Measurements from ENCODE around the gene SLC7A5. TPM values are rescaled to one million over a fixed set of nuclear protein-coding genes. Genes with fewer than 3 reads are reported as not detected.
"Not testable (repeated sequence)": the region's sequence is repeated elsewhere in the genome, so short reads cannot be mapped to it uniquely, and the experiment has no call there.

SLC7A5 gene
- polyA plus RNA-seq, 3 donors: 1.9 to 28.2 (median 3.4) TPM

GRCh38 chr16:87817370-87817769 lies 51.9 kb downstream of the SLC7A5 start:
- H3K27ac ChIP-seq (ENCODE audit: low read depth, low read length): not testable (repeated sequence)
- WGBS, 3 donors: 84 to 91% (median 91%) methylated on average over 7 of the region's 7 CpGs

GRCh38 chr16:87816507-87817100 lies 52.7 kb downstream of the SLC7A5 start:
- 38 to 76% (median 56%) methylated on average over 11 of the region's 11 CpGs for WGBS, 3 donors
- no peak overlapping the region for H3K27ac ChIP-seq (ENCODE audit: low read depth, low read length)

GRCh38 chr16:87815567-87815966 lies 53.7 kb downstream of the SLC7A5 start:
- no peak overlapping the region for H3K27ac ChIP-seq (ENCODE audit: low read depth, low read length)
- WGBS, 3 donors: 49 to 77% (median 56%) methylated on average over 5 of the region's 5 CpGs

- WGBS, 3 donors: 31 to 49% (median 42%) methylated on average over 10 of the region's 10 CpGs
Observed at GRCh38 chr16:87812200-87812656, 57.1 kb downstream of the SLC7A5 start.

GRCh38 chr16:87811454-87811853 lies 57.9 kb downstream of the SLC7A5 start:
- WGBS, 3 donors: 64 to 73% (median 71%) methylated on average over 1 of the region's 1 CpG
- not testable (repeated sequence) for H3K27ac ChIP-seq (ENCODE audit: low read depth, low read length)

More at GRCh38 chr16:87812200-87812656, 57.1 kb downstream of the SLC7A5 start:
- no peak overlapping the region for H3K27ac ChIP-seq (ENCODE audit: low read depth, low read length)

GRCh38 chr16:87809150-87809902 lies 60.0 kb downstream of the SLC7A5 start:
- 52 to 67% (median 56%) methylated on average over 15 of the region's 15 CpGs for WGBS, 3 donors
- H3K27ac ChIP-seq (ENCODE audit: low read depth, low read length): no peak overlapping the region

GRCh38 chr16:87808108-87808507 lies 61.2 kb downstream of the SLC7A5 start:
- 87 to 96% (median 90%) methylated on average over 6 of the region's 6 CpGs for WGBS, 3 donors
- H3K27ac ChIP-seq (ENCODE audit: low read depth, low read length): no peak overlapping the region

GRCh38 chr16:87806641-87807546 lies 62.4 kb downstream of the SLC7A5 start:
- no peak overlapping the region for H3K27ac ChIP-seq (ENCODE audit: low read depth, low read length)
- WGBS, 3 donors: 18 to 23% (median 21%) methylated on average over 25 of the region's 25 CpGs

- no peak overlapping the region for H3K27ac ChIP-seq (ENCODE audit: low read depth, low read length)
- 40 to 48% (median 47%) methylated on average over 16 of the region's 16 CpGs for WGBS, 3 donors
Observed at GRCh38 chr16:87806261-87806640, 63.1 kb downstream of the SLC7A5 start.

- 84 to 95% (median 85%) methylated on average over 5 of the region's 5 CpGs for WGBS, 3 donors
- no peak overlapping the region for H3K27ac ChIP-seq (ENCODE audit: low read depth, low read length)
Observed at GRCh38 chr16:87803385-87803784, 65.9 kb downstream of the SLC7A5 start.

- WGBS, 3 donors: 63 to 82% (median 67%) methylated on average over 8 of the region's 8 CpGs
- H3K27ac ChIP-seq (ENCODE audit: low read depth, low read length): no peak overlapping the region
Observed at GRCh38 chr16:87802670-87803069, 66.6 kb downstream of the SLC7A5 start.

GRCh38 chr16:87801679-87802259 lies 67.5 kb downstream of the SLC7A5 start:
- 62 to 80% (median 68%) methylated on average over 16 of the region's 16 CpGs for WGBS, 3 donors
- no peak overlapping the region for H3K27ac ChIP-seq (ENCODE audit: low read depth, low read length)

- WGBS, 3 donors: 74 to 84% (median 79%) methylated on average over 6 of the region's 6 CpGs
- no peak overlapping the region for H3K27ac ChIP-seq (ENCODE audit: low read depth, low read length)
Observed at GRCh38 chr16:87800497-87800896, 68.8 kb downstream of the SLC7A5 start.

GRCh38 chr16:87795336-87795735 lies 74.0 kb downstream of the SLC7A5 start:
- 80 to 85% (median 85%) methylated on average over 12 of the region's 12 CpGs for WGBS, 3 donors
- H3K27ac ChIP-seq (ENCODE audit: low read depth, low read length): no peak overlapping the region

- WGBS, 3 donors: 83 to 91% (median 89%) methylated on average over 14 of the region's 14 CpGs
- no peak overlapping the region for H3K27ac ChIP-seq (ENCODE audit: low read depth, low read length)
Observed at GRCh38 chr16:87794485-87795078, 74.7 kb downstream of the SLC7A5 start.

- 69 to 87% (median 85%) methylated on average over 7 of the region's 7 CpGs for WGBS, 3 donors
- no peak overlapping the region for H3K27ac ChIP-seq (ENCODE audit: low read depth, low read length)
Observed at GRCh38 chr16:87792205-87792565, 77.1 kb downstream of the SLC7A5 start.

GRCh38 chr16:87791295-87792204 lies 77.8 kb downstream of the SLC7A5 start:
- WGBS, 3 donors: 78 to 84% (median 78%) methylated on average over 28 to 32 of the region's 32 CpGs
- no peak overlapping the region for H3K27ac ChIP-seq (ENCODE audit: low read depth, low read length)

Measured in adipose tissue (tissue), 3 donors.